ENCODE results near the gene LETM1.

GRCh38 chr4:1864076-1865008 lies 8.4 kb upstream of the LETM1 start:
- TF ChIP-seq POLR2AphosphoS5 (IDR thresholded peaks at IDR 0.05; ENCODE audit: low read depth, low read length) (no peak), POLR2A (IDR thresholded peaks at IDR 0.05; ENCODE audit: low read depth, low read length) (no peak), TAF1 (IDR thresholded peaks at IDR 0.05; ENCODE audit: low read depth, low read length) (no peak)
